Fibroblast of upper back skin (primary cell): ENCODE data around the gene LINGO1.

Experiments used
- DNase-seq: peaks from one replicate; pipeline ENCODE4 v3.0.0-alpha.2; 2013

The LINGO1 gene

DNA sequence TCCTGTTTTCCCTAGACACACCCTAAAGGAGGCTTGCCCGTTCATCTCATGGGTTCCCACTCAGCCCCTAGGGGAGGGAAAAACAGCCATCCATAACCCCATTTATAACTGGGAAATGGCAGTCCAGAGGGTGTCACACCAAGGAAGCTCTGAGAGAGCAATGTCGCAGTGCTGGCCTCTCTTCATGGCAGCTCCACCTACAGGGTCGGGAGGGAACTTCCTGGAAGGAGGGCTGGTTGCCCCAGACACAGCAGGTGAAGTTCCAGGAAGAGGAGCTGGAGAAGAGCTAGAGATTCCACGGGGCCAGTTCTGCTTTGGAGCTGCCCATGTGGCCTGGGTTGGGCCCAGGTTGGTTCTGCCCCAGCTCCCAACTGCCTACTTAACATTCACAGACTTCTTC, 22.3 kb upstream of the LINGO1 start:
- DNase-seq, result no peak

- DNase-seq, result no peak
Measured at GRCh38 chr15:77653832-77654480, 21.2 kb upstream of the LINGO1 start.

GRCh38 chr15:77650265-77650664, 17.6 kb upstream of the LINGO1 start:
- no peak for DNase-seq

GRCh38 chr15:77649610-77650009, 16.9 kb upstream of the LINGO1 start:
- no peak for DNase-seq

DNA sequence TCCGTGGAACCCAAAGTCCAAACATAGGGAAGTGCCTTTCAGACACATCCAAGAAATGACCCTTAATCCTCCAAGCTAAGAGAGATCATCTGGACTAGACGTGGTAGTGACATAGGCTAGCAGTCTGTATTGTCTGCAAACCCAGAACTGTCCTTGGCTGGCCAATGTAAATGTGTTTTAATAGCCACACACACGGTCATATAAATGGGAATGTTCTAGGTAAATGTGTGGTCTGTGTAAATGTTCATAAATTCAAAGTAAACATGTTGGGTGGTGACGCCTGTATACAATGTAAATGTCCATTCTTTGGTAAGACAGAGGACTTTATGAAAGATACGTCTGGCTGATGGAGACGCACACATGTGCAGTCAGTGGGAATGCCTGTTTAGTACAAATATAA, 16.3 kb upstream of the LINGO1 start:
- no peak for DNase-seq

- DNase-seq, result no peak
Measured at GRCh38 chr15:77647961-77648360, 15.2 kb upstream of the LINGO1 start.

GRCh38 chr15:77646104-77646694, 13.5 kb upstream of the LINGO1 start:
- no peak for DNase-seq

- no peak for DNase-seq
Measured at GRCh38 chr15:77645602-77646001, 12.9 kb upstream of the LINGO1 start.

- no peak for DNase-seq
Measured at GRCh38 chr15:77644543-77645247, 12.0 kb upstream of the LINGO1 start.

- DNase-seq, result no peak
Measured at GRCh38 chr15:77643764-77644163, 11.1 kb upstream of the LINGO1 start.

DNA sequence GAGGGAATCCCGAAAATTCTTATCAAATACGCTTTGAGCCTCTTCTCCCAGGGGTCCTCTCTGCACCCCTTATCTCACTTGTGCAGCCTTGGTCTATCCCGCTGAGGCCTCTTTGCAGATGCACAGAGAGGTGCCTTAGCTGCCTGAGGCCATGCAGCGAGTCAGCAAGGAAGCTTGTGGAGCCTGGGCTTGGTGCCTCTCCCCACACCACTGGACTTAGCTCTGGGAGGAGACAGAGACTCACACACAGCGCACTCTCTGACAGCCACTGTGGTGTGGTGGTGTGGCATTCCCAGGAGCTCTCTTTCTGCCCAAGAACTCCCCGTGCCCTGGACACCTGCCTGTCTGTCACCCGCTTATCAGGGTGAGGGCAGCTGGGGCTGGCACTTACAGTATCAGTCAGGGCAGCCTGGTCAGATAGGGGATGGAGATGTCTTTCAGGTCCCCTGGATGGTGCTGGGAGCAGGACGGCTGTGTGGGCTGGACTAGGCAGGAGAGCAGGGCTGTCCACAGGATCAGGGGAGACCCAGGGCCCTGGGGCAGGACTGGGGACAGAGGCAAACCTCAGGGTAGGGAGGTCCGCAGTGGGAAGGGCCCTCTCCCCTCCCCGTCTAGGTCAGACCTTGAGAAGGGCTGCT, 10.2 kb upstream of the LINGO1 start:
- no peak for DNase-seq

DNA sequence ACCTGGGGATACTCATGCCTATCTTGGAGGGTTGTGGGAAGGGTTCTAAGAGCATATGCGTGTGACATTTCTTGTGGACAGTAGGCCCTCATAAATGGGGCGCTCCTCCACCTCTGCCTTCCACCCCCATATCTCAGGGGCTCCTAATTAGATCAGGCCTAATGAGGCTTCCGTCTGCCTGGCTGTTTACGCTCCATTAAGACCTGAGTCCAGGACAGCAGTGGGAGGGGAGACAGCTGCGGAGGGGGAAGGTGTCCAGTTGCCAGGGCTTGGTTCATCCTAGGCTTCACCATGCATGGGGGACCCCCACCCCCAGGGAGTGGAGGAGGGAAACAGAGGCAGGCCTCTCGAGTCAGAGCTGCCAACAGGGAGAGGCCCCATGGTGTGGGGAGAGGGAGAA, 9.3 kb upstream of the LINGO1 start:
- no peak for DNase-seq

DNA sequence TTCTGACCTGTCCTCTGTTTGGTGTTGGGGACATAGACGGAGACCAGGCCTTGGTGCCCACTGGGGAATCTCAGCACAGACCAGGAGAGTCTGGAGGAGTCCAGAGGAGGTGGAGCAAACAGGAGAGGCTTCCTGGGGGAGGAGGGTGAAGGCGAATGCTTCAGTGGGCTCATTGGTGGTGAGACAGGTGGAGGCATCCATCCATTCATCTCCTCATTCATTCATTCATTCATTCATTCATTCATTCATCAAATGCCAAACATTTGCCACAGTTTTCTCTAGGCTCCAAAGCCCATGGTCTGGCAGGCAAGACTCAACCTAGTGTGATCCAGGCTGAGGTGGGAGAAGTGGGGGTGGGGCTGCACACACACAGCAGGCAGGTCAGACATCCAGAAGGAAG, 7.9 kb upstream of the LINGO1 start:
- DNase-seq, result no peak

- DNase-seq, result no peak
Measured at GRCh38 chr15:77639431-77639830, 6.7 kb upstream of the LINGO1 start.

- DNase-seq, result no peak
Measured at GRCh38 chr15:77637851-77638692, 5.4 kb upstream of the LINGO1 start.

DNA sequence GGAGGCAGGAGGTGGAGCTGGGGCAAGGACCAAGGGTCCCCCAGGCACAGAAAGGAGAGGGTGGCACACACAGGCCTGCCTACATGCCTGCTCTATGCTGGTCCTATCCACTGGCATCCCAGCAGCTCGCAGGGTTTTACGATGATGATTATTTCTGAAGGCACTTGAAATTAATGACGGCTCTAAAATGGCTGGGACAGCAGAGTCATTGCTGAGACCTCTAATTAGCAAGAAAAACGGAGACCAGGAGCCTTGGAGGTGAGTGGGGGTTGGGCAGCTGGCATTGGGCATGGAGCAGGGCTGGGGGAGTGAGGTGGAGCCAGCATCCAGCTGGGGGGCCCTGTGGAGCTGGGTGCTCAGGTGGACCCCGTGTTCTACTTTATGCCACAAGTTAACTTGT, 3.5 kb upstream of the LINGO1 start:
- no peak for DNase-seq

GRCh38 chr15:77634266-77634962, 1.7 kb upstream of the LINGO1 start:
- DNase-seq, result peak; percentile 29

GRCh38 chr15:77633913-77634265, 1.2 kb upstream of the LINGO1 start:
- no peak for DNase-seq

- peak; percentile 73 for DNase-seq
Measured at GRCh38 chr15:77633134-77633912, 611 bp upstream of the LINGO1 start.

DNA sequence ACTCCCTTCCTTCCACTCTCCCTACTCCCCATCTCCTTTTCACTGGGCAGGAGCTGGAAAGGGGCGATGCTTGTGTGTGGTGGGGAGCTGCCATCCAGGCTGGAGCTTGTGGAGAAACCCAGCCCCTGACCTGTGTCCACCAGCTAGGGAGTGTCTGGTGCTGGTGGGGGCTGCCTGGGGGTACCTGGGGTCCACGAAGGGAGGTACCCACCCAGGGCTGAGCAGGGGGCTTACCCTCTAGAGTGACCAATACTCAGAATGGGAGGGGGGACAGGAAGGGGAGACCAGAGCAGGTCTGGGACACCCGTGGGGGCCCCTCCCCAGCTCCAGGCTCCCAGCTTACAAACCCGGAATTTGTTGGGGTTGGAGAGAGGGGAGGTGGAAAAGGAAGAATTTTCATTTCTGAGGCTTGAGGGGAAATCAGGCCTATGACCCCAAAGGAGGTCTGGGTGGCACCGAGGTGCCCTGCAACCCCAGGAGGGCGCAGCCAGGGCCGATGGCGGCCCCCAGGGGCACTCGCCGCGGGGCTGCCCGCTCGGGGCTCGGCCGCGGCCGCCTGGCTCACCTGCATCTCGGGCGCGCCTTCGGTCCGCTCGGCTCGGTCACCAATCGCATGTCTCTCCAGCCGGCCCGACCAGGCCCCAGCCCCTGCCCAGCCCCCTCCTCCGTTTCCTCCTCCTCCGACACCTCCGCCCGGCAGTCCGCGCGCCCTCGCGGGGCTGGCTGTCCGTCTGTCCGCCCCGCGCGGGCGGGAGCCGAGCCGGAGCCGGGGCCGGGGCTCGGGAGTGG, 773 bp downstream of the LINGO1 start:
- no peak for DNase-seq
